IPS DF 4.7 (cell line): ENCODE results near the gene UNC5A.

Source experiments
- DNase-seq: peaks from one replicate; pipeline ENCODE4 v3.0.0-alpha.2; 2013; ENCODE audit warnings: low spot score; ENCODE audit errors: extremely low read depth

UNC5A gene

GRCh38 chr5:176800024-176800423 is 10.3 kb upstream of the UNC5A start:
- DNase-seq = no peak

GRCh38 chr5:176802116-176802784 is 8.1 kb upstream of the UNC5A start:
- DNase-seq = no peak

GRCh38 chr5:176803068-176803942 is 7.1 kb upstream of the UNC5A start:
- DNase-seq = no peak

GRCh38 chr5:176803943-176804498 is 6.3 kb upstream of the UNC5A start:
- no peak for DNase-seq

GRCh38 chr5:176806137-176806536 is 4.2 kb upstream of the UNC5A start:
- DNase-seq = no peak

GRCh38 chr5:176809544-176810080 is 747 bp upstream of the UNC5A start:
- no peak for DNase-seq

- DNase-seq = no peak
Measured at GRCh38 chr5:176810687-176811501, 535 bp downstream of the UNC5A start.

GRCh38 chr5:176812269-176813259 is 2.2 kb downstream of the UNC5A start:
- DNase-seq = no peak

GRCh38 chr5:176813587-176814312 is 3.4 kb downstream of the UNC5A start:
- DNase-seq = no peak

GRCh38 chr5:176814313-176814685 is 3.9 kb downstream of the UNC5A start:
- no peak for DNase-seq

- DNase-seq = no peak
Measured at GRCh38 chr5:176814836-176815438, 4.6 kb downstream of the UNC5A start.

- no peak for DNase-seq
Measured at GRCh38 chr5:176816043-176816745, 5.8 kb downstream of the UNC5A start.

GRCh38 chr5:176816791-176817347 is 6.5 kb downstream of the UNC5A start:
- DNase-seq = no peak

GRCh38 chr5:176817369-176817840 is 7.0 kb downstream of the UNC5A start:
- no peak for DNase-seq

- no peak for DNase-seq
Measured at GRCh38 chr5:176817841-176818377, 7.5 kb downstream of the UNC5A start.

- DNase-seq = no peak
Measured at GRCh38 chr5:176818391-176819098, 8.2 kb downstream of the UNC5A start.

GRCh38 chr5:176819476-176819875 is 9.1 kb downstream of the UNC5A start:
- DNase-seq = no peak
